Measurements from ENCODE around the gene LCN2.

LCN2 gene

DNA sequence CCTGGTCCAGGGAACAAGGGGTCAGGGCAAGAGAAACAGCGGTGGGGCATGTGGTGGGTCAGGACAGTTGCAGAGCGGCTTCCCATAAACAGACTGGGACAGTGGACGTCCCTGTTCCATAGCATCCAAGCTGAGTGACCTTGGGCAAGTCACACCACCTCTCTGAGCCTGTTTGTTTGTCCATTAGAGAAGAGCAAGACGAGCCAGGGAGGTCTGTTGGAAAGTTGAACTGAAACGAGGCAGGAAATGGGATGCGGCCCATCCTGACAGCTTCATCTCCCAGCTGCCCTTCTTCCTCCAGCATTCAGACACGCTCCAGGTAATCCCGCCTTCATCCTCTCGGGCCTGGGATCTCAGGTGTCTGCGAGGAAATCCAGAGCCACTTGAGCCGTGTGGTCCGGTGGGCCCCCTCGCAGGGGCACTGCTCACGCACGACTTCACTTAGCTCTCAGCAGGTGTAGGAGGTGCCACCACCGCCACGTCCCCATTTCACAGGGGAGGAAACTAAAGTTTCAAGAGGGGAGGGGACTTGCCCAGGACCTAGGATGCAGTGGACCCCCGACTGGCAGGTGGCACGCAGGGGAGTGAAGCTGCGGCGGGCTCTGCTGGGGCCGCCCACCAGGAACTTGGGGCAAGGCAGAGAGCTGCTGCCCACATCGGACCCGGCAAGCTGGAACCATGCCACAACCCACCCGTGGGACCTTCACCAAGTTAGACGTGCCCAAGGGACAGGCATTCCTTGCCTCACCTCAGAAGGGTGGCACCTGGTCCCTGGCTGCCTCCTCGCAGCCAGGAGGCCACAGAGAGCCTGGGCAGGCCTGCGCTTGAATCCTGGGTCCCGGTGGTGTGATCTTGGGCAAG, 34.7 kb upstream of the LCN2 start:
- DNase-seq (ENCODE audit: low read depth in 2 of 2), result no peak

DNA sequence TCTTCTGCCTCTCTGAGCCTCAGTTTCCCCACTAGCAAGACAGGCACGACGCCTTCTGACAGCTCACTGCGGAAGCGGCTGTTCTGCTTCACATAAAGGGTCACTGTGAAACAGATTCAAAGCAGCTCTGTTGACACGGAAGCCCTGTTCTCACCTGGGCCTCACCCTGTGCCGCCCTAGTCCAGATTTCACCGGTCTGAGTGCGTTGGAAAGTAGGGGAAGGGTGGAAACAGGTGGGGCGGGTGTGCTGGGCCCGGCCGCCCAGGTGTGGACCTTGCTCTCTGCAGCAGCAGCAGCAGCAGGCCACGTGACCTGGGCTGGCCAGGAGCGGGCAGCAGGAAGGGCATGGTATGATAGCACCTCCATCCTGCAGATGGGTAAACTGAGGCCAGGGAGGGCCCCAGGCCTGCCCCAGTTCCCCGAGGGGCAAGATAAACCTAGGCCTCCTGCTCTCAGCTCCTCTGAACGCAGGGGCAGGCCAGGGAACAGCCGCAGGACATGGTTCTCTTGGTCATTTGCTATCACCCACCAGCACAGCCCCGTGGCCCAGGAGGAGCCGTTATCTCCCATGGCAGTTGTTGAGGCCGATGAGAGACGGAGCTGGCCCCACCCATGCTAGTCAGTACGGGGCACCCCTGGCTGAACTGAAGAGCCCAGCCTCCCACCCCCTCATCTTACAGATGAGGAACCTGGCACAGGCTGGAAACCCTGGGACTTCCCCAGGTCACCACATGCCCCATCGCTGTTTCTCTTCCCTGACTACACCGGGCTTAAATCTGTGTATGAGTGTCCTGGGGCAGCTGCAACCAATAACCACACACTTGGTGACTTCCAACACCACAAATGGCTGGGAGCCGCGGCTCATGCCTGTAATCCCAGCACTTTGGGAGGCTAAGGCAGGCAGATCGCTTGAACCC, 33.8 kb upstream of the LCN2 start:
- DNase-seq (ENCODE audit: low read depth in 2 of 2), result no peak

DNA sequence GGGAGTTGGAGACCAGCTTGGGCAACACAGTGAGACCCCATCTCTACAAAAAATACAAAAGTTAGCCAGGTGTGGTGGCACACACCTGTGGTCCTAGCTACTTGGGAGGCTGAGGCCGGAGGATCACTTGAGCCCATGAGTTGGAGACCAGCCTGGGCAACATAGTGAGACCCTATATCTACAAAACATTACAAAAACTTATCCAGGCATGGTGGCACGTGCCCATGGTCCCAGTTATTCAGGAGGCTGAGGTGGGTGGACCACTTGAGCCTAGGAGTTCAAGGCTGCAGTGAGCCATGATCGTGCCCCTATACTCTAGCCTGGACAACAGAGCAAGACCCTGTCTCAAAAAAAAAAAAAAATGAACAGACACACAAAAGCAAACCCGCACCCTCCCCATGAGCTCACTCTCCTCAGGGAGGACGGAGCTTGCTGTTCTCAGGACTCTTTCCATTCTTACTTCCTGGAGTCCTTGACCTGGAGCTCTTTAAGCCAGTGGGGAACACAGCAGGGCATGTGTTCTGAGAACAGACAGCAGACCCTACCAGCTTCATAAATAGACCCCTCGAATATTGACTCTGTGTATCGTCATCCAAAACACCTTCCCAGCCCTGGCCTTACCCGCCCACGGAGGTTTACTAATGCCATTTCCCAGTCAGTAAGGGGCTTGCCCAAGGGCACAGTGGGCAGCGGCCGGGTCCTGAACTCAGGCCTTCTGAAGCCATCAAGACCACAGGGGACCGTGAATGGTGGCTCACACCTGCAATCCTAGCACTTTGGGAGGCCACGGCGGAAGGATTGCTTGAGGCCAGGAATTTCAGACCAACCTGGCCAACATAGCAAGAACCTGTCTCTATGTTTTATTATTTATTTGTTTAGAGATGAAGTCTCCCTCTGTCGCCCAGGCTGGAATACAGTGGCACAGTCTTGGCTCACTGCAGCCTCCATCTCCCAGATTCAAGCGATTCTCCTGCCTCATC, 32.9 kb upstream of the LCN2 start:
- DNase-seq (ENCODE audit: low read depth in 2 of 2), result no peak

DNA sequence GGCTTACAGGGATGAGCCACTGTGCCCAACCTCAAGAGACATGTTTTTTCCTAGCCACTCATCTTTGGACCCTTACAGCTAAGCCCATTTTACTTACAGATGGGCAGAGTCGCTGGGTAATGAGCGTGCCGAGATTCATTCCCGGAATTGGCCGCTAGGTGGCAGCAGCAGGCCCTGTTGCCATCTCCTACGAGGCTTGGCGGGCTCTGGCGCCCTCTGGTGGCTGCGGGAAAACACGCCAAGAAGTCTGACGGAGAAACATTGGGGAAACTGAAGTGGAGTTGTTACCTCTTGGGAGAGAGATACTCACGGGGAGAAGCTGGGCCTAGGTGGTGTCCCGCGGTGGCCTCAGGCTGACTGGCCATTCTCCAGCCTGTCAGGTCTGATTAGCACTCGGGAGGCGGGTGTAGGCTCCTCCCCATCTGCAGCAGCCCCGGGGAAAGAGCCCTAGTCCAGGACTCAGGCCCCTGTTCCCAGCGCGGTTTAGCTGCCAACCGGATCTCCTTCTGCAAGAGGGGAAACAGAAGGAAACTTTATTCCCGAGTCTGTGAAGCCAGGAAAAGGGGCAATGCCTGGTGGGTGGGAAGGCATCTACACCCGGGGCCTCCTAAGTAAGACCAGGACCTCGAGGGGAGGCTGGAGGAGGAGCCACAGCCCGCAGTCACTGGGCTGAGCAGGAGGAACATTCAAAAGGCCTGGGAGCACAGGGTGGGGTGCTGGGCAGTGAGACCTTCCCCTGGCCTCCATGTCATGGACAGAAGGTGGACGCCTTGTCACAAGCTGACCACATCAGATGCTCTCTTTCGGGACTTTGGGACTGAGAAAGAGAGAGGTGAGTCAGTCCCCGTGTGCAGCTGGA, 31.4 kb upstream of the LCN2 start:
- peak; percentile 96 to 98 for DNase-seq (ENCODE audit: low read depth in 2 of 2)

DNA sequence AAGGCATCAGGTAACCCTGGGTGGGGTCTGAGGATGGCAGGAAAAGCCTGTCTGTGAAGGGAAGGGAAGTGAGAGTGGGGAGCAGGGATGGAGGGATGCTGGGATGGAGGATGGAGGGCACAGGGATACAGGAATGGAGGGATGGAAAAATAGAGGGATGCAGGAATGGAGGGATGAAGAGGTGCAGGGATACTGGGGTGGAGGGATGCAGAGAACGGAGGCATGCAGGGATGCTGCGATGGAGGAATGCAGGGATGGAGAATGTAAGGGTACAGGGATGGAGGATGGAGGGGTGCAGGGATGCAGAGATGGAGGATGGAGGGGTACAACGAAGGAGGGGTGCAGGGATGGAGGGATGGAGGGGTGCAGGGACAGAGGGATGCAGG, 30.8 kb upstream of the LCN2 start:
- DNase-seq (ENCODE audit: low read depth in 2 of 2), result no peak

DNA sequence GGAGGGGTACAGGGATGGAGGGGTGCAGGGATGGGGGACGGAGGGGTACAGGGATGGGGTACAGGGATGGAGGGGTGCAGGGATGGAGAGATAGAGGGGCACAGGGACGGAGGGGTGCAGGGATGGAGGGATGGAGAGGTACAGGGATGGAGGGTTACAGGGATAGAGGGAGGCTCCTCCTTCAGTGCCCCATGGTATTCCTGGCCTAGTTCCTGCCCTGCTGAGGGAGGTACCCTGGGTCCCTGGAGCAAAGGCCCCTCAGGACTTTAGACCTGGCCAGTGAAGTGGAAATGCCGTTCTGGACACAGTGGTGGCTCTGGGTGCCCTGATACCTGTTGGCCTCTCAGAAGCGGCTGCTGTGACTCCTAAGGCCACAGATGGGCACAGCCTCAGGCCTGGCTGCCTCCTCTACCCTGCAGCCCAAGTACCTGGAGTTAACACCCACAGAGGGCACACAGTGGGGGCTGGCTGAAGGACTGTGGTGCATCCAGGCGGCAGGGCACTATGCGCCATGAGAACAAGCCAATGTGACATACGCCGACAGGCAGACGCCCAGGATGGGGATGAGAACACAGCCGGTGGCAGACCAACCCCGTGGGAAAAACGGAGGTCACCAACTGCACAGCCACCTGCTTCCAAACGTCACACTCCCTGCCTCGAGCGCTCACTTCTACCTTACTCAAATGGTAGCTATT, 30.1 kb upstream of the LCN2 start:
- no peak for DNase-seq (ENCODE audit: low read depth in 2 of 2)

DNA sequence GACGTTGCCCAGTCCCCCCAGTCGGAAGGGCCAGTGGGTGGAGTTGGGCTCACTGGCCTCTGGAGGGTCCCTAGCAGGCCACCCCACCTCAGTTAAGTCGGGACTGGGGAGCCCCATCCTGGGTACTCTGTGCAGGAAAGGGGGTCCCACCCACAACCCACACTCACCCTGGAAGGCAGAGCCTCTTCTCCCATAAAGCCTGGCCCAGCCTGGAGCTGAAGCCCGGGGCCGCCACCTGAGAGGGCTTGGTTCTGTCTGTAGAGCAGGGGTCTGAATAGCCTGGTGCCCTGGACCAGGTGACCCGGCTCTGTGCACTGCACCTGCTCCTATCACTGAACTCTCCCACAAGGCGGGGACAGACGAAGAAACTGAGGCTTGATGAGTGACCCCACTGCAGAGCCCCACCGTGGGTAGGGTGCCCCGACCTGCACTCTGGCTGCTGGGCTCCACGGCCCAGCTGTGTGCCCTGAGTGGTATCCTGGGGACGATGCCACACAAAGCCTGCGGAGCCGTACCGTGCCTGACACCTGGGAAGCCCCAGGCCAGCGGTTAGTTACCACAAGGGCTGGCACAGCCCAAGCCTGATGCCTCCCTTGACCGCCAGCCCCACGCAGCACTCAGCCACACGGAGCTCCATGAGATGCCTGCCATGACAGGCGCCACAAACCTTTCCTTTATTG, 29.1 kb upstream of the LCN2 start:
- no peak for DNase-seq (ENCODE audit: low read depth in 2 of 2)

DNA sequence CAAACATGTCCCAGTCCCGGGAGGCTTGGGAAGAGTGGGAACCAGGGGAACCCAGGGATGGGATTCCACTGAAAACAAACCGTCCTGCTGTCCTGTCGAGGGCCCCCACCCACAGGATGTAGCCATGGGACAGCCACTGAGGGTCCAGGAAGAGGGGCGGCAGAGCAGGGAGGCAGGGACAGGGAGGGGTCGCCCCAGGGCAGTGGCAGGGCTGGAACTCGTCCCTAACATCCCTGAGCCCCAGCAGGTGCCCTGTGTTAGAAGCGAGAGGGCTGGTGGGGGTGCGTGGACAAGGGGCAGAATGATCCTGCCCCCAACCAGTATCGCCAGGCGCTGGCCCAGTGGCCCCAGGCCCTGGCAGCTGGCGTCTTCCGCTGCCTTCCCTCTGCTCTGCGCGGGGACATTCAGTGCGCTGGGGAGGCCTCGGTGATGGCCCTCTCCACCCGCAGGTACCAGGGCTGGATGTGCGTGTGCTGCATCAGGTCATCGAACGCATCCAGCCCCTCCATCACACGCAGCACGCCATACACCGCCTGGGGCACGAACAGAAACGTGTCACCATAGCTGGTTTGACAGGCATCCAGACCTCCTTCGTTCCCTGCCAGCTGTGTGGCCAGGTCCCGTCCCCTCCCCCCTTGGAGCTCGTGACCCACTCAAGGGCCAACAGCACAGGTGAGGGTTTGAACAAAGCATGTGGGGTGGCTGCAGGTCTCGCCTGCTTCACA, 28.4 kb upstream of the LCN2 start:
- no peak for DNase-seq (ENCODE audit: low read depth in 2 of 2)

DNA sequence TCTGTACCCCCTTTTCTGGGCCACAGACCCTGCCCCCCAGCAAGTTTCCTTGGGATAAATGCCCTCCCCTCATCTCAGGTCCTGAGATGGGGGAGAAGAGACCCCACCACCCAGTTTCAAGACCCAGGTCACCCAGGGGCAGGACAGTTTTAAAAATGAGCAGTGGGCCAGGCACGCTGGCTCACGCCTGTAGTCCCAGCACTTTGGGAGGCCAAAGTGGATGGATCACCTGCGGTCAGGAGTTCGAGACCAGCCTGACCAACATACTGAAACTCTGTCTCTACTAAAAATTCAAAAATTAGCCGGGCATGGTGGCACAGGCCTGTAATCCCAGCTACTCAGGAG, 27.8 kb upstream of the LCN2 start:
- DNase-seq (ENCODE audit: low read depth in 2 of 2), result no peak

DNA sequence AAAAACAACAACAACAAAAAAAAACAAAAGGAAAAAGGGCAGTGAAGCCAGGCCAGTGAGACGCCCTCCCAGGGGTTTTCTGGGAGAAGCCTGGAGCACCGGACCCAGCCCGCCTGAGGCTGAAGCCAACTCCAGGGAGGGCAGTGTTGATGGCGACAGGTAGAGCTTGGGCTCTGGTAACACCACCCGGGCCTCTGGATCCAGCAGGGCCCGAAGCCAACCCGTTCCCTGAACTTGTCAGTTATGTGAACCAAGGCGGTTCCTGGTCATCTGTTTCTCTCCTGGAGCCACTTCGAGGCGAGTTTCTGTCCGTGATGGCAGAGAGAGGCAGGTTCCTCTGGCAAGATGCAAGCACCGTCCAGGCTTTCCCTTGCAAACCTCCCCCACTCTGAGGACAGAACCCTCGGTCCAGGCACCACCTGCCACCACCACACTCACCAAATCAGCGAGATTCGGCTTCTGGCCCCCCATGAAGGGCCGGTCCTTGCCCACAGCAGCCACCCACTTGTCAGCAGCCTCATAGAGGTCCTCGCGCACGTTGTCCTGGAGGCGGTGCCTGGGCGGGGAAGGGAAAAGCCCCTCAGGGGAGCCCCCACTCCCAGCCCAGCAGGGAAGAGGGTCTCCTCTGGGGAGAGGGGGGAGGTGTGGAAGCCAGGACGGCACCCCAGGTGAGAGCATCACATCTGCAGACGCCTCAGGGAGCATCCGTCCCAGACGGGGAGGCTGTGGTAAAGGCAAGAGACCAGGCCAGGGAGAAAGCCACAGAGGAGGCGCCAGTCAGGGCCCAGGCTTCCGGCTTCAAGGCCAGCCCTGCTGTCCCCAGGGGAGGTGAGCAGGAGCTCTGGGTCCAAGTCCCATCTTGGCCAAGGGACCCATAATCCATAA, 27.1 kb upstream of the LCN2 start:
- no peak for DNase-seq (ENCODE audit: low read depth in 2 of 2)

DNA sequence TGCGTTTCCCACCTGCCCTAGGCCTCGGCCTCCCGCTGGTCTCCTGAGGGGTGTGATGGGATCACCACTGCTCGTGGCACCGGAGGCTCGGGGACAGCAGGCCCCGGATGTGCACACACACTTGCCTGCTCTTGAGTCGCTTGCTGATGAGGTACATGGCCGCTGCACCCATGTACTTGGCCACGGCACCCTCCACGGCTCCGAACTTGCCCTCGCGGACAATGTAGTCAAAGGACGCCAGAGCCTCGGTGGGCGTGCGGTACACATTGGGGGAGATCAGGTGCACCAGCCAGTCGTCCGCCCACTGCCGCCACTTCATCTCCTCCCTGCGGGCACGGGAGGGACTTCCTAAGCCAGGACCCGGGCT, 26.5 kb upstream of the LCN2 start:
- DNase-seq (ENCODE audit: low read depth in 2 of 2), result no peak

DNA sequence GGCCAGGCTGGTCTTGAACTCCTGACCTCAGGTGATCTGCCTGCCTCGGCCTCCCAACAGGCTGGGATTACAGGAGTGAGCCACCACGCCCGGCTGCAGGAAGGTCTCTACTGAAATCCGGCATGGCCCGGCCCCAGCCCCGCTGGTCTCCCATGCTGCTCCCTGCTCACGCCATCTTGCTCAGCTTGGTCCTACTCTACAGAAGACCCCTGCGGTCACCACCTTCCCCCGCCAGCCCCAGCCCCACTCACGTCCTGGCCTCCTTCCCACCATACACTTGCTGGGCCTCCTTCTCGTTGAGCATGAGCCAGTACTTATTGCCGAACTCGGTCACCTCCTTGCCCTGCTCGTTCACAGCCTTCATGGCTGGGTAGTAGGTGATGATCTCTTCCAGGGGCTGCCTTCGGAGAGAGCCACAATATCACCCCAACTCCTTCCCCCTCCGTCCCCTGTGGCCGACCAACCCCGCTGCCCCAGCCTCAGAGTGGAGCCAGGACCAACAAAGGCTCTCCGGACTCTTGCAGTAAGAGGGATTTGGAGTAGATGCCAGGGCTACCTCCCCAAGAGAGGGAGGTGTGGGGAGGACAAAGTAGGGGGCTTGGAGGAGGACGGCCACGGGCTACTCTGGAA, 25.7 kb upstream of the LCN2 start:
- DNase-seq (ENCODE audit: low read depth in 2 of 2), result no peak

DNA sequence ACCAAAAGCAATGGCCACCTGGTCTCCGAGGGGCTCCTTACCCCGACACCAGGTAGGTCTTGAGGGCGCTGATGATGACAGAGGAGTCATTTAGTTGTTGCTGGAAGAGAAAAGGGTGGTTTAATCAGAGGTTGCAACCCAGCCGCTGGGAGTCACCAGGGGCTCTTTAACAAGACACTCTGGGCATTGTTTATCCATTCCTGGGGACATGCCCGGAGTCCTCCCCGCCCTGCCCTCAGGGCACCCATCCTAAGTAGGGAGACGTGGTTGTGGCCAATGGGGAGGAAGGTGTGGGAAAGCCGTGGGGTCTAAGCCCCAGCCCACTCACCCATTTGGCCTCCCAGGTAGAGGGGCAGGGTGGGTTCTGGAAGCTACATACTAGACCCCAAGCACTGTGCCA, 24.8 kb upstream of the LCN2 start:
- no peak for DNase-seq (ENCODE audit: low read depth in 2 of 2)

DNA sequence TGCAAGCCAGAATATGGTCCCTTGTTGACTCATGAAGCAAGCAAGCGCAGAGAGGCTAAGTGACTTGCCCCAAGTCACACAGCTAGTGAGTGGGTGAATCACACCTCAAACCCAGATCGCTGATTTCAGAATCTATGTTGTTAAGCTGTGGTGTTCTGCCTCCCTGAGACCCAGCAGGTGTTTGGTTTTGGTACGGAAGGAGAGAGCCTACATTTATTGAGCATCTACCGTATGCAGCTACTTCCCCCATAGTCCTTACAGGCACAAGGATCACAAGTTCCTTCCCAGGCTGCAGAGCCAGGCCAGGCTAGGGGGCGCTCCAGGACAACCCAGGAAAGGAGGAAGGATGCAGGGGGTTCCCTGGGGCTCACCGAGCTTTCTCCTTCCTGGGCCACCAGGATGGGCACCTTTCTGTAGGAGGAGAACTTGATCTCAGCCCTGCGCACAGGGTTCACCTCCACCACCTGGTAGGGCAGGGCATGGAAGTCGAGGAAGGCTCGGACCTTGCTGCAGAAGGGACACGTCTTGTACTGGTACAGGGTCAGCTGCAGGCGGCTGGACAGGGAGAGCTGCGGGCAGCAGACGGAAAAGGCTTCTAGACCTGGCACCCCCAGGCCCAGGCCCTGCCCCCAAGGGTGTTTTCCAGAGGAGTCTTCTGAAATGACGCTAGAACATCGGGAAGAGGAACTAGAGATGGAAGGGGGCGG, 24.2 kb upstream of the LCN2 start:
- DNase-seq (ENCODE audit: low read depth in 2 of 2), result peak; percentile 32 to 33

DNA sequence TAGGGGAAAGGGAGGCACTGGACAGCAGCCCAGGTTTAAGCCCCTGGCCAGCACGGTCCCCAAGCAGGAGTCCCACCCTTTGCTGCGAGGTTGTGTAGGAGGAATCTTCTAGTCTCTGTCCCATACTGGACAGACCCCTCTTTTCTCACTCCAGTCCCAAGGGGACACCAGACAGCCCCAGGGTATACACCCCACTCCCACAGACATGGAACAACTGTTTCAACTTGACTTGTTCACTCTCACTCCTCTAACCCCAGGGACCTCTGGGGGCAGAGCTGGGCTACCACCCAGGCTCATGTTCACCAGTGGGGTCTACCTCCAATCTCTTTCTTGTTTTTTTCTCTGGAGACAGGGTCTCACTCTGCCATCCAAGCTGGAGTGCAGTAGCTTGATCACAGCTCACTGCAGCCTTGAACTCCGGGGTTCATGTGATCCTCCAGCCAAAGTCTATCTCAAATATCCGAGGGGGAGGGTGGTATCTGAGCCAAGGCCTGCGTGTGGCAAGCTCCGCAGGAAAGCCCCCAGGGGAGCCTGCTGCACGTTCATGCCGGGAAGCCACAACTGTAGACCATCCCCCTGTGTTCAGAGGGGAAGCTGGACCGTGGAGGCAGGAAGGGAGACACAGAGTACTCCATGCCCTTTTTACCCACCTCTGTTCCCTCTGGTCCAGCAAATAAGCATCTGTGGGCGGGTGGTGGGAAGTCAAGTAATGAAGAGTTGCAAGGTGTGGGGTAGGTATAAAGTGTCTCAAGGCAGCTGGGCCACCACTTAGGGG, 23.5 kb upstream of the LCN2 start:
- no peak for DNase-seq (ENCODE audit: low read depth in 2 of 2)

DNA sequence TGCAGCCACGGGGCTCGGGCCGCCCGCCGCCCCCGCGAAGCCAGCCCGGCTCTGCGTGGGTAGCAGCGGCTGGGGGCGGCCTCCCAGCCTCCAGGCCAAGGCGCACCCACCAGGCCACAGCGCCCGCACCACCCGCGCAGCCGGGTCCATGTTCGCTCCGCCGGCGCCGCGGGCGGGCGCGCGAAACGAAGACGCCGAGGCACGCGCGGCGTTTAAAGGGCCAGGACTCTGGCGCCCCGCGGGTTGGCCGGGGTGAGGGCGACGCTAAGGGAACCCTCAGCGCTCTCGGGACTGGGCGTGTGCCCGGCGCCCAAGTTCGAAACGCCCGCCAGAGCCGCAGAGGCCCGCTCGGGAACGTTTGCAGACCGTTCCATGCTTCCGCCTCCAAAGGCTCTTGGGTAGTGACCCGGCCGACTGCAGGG, 21.7 kb upstream of the LCN2 start, which contains the start of gene PTGES2:
PTGES2 (minus strand) TSS at position 162 of the 422 bp plus-strand sequence; CDS start at position 150, 12 bp downstream.
- DNase-seq (ENCODE audit: low read depth in 2 of 2), result peak; percentile 68 to 70
